GM08714 (cell line): ENCODE results near the gene AP1S1.
A peak's percentile ranks its signal among the peaks of the same experiment; 100 is the strongest.

Experiments used
- H3K4me3 ChIP-seq: fragments of 200-500 bp; sonication (Bioruptor generic); 2 replicates; pipeline ENCODE4 v1.5.1; 2014; ENCODE audit warnings: mild to moderate bottlenecking, low read length, inconsistent platforms
- ZNF274 ChIP-seq: IDR thresholded peaks from 2 replicates; pipeline ENCODE4 v1.6.1; 2012; ENCODE audit warnings: mild to moderate bottlenecking, low read depth, low read length

AP1S1 gene

GRCh38 chr7:101133621-101134398 lies 20.5 kb upstream of the AP1S1 start:
- H3K4me3 ChIP-seq = no peak overlapping the region
- no peak for TF ChIP-seq ZNF274

- H3K4me3 ChIP-seq = no peak overlapping the region
- no peak for TF ChIP-seq ZNF274
Observed at GRCh38 chr7:101134399-101134980, 19.8 kb upstream of the AP1S1 start.

GRCh38 chr7:101137651-101138212 lies 16.5 kb upstream of the AP1S1 start:
- no peak for TF ChIP-seq ZNF274
- H3K4me3 ChIP-seq = no peak overlapping the region

- TF ChIP-seq ZNF274 = no peak
- no peak overlapping the region; the same call in 1 of the 2 replicates for H3K4me3 ChIP-seq
Observed at GRCh38 chr7:101138213-101138870, 15.9 kb upstream of the AP1S1 start.

GRCh38 chr7:101140339-101140699 lies 14.0 kb upstream of the AP1S1 start:
- no peak overlapping the region for H3K4me3 ChIP-seq
- TF ChIP-seq ZNF274 = no peak

- no peak overlapping the region for H3K4me3 ChIP-seq
- no peak for TF ChIP-seq ZNF274
Observed at GRCh38 chr7:101140746-101141382, 13.4 kb upstream of the AP1S1 start.

- no peak overlapping the region for H3K4me3 ChIP-seq
- TF ChIP-seq ZNF274 = no peak
Observed at GRCh38 chr7:101151908-101152651, 2.2 kb upstream of the AP1S1 start.

GRCh38 chr7:101154693-101155102 lies 422 bp downstream of the AP1S1 start:
- TF ChIP-seq ZNF274 = no peak
- H3K4me3 ChIP-seq = peak overlapping the region; percentile 79

- no peak for TF ChIP-seq ZNF274
Observed at GRCh38 chr7:101155303-101155702, 1.0 kb downstream of the AP1S1 start.

GRCh38 chr7:101156277-101156676 lies 2.0 kb downstream of the AP1S1 start:
- H3K4me3 ChIP-seq = no peak overlapping the region
- no peak for TF ChIP-seq ZNF274

More at GRCh38 chr7:101155303-101155702, 1.0 kb downstream of the AP1S1 start:
- peak overlapping the region; percentile 79 for H3K4me3 ChIP-seq

- no peak for TF ChIP-seq ZNF274
- no peak overlapping the region for H3K4me3 ChIP-seq
Observed at GRCh38 chr7:101156866-101157589, 2.8 kb downstream of the AP1S1 start.

GRCh38 chr7:101159696-101160674 lies 5.7 kb downstream of the AP1S1 start:
- no peak for TF ChIP-seq ZNF274
- no peak overlapping the region for H3K4me3 ChIP-seq
